Prostate gland (tissue), 2 donors: ENCODE measurements around the gene GREB1. TPM values are rescaled to one million over a fixed set of nuclear protein-coding genes. Genes with fewer than 3 reads are reported as not detected.
A peak's percentile ranks its signal among the peaks of the same experiment; 100 is the strongest.

Experiments
- DNase-seq: peaks from one replicate; pipeline ENCODE4 v3.0.0-alpha.2; 2019; ENCODE audit warnings: low spot score
- H3K27ac ChIP-seq, 2 donors: fragments of 200-600 bp; sonication (generic); 2 replicates each; pipeline ENCODE4 v1.5.1; 2017 to 2019
- H3K27me3 ChIP-seq: fragments of 200-600 bp; sonication (generic); replicated peaks from 2 replicates; pipeline ENCODE4 v1.5.1; 2019; ENCODE audit not compliant: insufficient read depth
- H3K36me3 ChIP-seq, 2 donors: fragments of 200-600 bp; sonication (generic); 1 replicate in 1 of 2; 2 replicates in 1 of 2; pipeline versions ENCODE4 v1.5.1 to v1.8.1; 2017 to 2019
- H3K4me1 ChIP-seq: fragments of 200-600 bp; sonication (generic); replicated peaks from 2 replicates; pipeline ENCODE4 v1.5.1; 2019
- H3K4me3 ChIP-seq, 2 donors: fragments of 200-600 bp; sonication (generic); 2 replicates each; pipeline ENCODE4 v1.5.1; 2017 to 2019
- H3K9me3 ChIP-seq: fragments of 200-600 bp; sonication (generic); 2 replicates; pipeline ENCODE4 v1.5.1; 2017
- POLR2A ChIP-seq: fragments of 450-650 bp; IDR thresholded peaks from one replicate; pipeline ENCODE4 v1.6.1; 2016; ENCODE audit warnings: antibody characterized with exemption, mild to moderate bottlenecking
- POLR2AphosphoS5 ChIP-seq: sonication (generic); formaldehyde crosslinking; IDR thresholded peaks from one replicate; pipeline ENCODE4 v1.6.1; 2017; ENCODE audit warnings: antibody characterized with exemption
- WGBS: methylation state at CpG from one replicate; pipeline ENCODE4 v1.1.5; 2018; 5-methylcytosine and 5-hydroxymethylcytosine counted together
- intact Hi-C: fragments of 100-400 bp; cut with DNase I; formaldehyde crosslinking; loops from one replicate; pipeline ENCODE4 v1.14.2; 2022
- total RNA-seq, 2 donors: library from RNA; depleted of rRNA; stranded (reverse); fragments of >200 nt; gene quantifications; one replicate each; pipeline ENCODE4 v1.1.0, GENCODE V29; 2016
- TF ChIP-seq, protein P1 (sequence below), 4 experiments: fragments of 200-600 bp in 2 of 4; fragments of 450-650 bp in 2 of 4; sonication (generic) in 2 of 4; IDR thresholded peaks; 1 replicate in 3 of 4; 2 replicates in 1 of 4; pipeline ENCODE4 v1.5.1; 2016 to 2019; ENCODE audit warnings: antibody characterized with exemption in 4 of 4, mild to moderate bottlenecking in 2 of 4, moderate library complexity in 2 of 4

GREB1 gene
- total RNA-seq, 2 donors from 2014 or later = 224 to 392 TPM

DNA sequence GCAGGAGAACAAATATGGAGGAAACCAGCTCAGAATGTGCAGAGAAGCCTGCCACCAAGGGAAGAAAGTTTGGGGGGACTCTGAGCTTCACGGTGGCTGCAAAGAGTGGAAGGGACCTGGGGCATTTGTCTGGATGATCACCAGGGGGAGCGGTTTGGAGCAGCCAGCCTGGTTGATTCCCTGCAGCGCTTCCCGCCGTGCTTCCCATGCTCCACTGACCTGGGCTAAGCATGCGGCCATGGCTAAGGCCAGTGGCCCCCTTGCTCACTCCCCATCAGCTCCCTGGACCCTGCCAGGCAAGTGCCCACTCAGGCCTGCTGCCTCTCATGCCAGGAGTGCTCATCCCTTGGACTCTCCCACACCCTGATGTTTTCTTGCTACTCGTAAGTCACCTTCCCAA, 109.1 kb downstream of the GREB1 start:
- H3K4me3 ChIP-seq = no peak overlapping the region
- WGBS = 82% methylated on average over 7 of the region's 7 CpGs
- DNase-seq = no peak
- TF ChIP-seq, protein P1, sequence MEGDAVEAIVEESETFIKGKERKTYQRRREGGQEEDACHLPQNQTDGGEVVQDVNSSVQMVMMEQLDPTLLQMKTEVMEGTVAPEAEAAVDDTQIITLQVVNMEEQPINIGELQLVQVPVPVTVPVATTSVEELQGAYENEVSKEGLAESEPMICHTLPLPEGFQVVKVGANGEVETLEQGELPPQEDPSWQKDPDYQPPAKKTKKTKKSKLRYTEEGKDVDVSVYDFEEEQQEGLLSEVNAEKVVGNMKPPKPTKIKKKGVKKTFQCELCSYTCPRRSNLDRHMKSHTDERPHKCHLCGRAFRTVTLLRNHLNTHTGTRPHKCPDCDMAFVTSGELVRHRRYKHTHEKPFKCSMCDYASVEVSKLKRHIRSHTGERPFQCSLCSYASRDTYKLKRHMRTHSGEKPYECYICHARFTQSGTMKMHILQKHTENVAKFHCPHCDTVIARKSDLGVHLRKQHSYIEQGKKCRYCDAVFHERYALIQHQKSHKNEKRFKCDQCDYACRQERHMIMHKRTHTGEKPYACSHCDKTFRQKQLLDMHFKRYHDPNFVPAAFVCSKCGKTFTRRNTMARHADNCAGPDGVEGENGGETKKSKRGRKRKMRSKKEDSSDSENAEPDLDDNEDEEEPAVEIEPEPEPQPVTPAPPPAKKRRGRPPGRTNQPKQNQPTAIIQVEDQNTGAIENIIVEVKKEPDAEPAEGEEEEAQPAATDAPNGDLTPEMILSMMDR (IDR thresholded peaks at IDR 0.05) = no peak
- TF ChIP-seq POLR2A = no peak
- TF ChIP-seq POLR2AphosphoS5 = no peak
- H3K9me3 ChIP-seq = no peaks in the 10 kb centered on the region
- intact Hi-C loops = no loop called here
- no peaks in the 10 kb centered on the region for H3K27me3 ChIP-seq
- H3K27ac ChIP-seq = no peak overlapping the region
- peaks cover 0 to 4% of the 10 kb centered on the region in 2 donors for H3K36me3 ChIP-seq
- no peaks in the 10 kb centered on the region for H3K4me1 ChIP-seq

DNA sequence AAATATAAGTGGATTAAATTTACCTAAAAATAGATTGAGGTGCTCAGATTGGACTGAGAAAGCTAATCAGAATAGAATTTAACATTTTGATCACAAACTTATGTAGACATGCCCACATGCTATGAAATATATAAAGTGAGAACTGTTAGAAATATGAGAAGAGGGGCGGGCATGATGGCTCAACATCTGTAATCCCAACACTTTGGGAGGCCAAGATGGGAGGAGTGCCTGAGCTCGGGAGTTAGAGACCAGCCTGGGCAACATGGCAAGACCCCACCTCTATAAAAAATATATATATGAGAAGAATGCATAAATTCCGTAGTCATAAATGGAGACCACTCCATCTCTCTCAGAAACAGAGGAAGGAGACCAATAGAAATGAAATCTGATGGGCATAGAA, 110.4 kb downstream of the GREB1 start:
- TF ChIP-seq, protein P1 (IDR thresholded peaks at IDR 0.05) = no peak
- TF ChIP-seq POLR2A (no peak), POLR2AphosphoS5 (no peak)
- no peak overlapping the region for H3K4me3 ChIP-seq
- DNase-seq = no peak
- H3K27me3 ChIP-seq = no peaks in the 10 kb centered on the region
- no peak overlapping the region for H3K27ac ChIP-seq
- H3K9me3 ChIP-seq = no peaks in the 10 kb centered on the region
- intact Hi-C loops = no loop called here
- H3K4me1 ChIP-seq = no peaks in the 10 kb centered on the region
- H3K36me3 ChIP-seq = peaks cover 0 to 4% of the 10 kb centered on the region in 2 donors
- WGBS = 90% methylated on average over 3 of the region's 3 CpGs

GRCh38 chr2:11646530-11646929, 112.7 kb downstream of the GREB1 start:
- intact Hi-C loops = no loop called here
- Histone ChIP-seq H3K36me3 (no peaks in the 10 kb centered on the region), H3K9me3 (no peaks in the 10 kb centered on the region), H3K4me1 (no peaks in the 10 kb centered on the region), H3K27ac (no peak overlapping the region), H3K27me3 (no peaks in the 10 kb centered on the region), H3K4me3 (no peak overlapping the region)
- 100% methylated on average over 3 of the region's 3 CpGs for WGBS
- DNase-seq = no peak
- TF ChIP-seq, protein P1 (IDR thresholded peaks at IDR 0.05) = no peak
- TF ChIP-seq POLR2A (no peak), POLR2AphosphoS5 (no peak)

DNA sequence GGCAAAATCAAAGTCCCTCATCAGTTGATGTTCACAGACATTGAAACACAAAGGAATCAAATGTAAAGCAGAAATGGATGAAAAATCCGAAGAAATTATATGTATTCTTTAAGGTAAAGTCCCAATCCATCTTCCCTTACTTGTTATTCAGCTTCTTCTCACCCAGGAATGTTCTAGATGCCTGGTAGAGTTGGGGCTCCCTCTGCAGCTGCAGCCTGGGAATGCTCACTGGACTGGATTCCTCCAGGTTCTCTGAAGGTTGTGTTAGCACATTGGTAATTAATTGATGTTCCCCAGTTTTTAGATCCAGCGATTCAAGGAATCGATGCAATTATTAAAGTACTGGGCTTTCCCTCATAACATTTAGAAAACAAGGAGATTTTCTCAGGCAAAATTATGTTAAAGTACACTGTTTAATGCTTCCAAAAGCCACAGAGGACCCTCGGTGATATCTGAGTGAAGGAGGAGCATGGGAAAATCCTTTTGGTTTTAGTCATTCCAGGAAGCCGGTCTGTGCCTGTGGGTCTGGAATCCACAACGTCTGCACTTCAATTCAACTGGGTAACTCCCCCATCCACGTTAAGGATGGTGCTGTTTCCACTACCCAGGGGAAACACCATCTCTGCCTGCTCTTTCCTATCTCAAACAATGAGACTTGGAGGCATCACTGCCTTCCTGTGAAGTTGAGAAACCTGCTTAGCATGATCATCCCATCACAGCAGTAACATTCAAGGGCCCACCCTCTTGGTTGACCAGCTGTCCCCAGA, 114.2 kb downstream of the GREB1 start:
- H3K9me3 ChIP-seq = no peaks in the 10 kb centered on the region
- intact Hi-C loops = no loop called here
- DNase-seq = no peak
- H3K4me3 ChIP-seq = no peak overlapping the region
- TF ChIP-seq POLR2AphosphoS5 = no peak
- TF ChIP-seq, protein P1 (IDR thresholded peaks at IDR 0.05) = peak in 1 of 4 experiments; percentile 5
- H3K27me3 ChIP-seq = no peaks in the 10 kb centered on the region
- H3K4me1 ChIP-seq = no peaks in the 10 kb centered on the region
- H3K36me3 ChIP-seq = no peaks in the 10 kb centered on the region
- 73% methylated on average over 7 of the region's 7 CpGs for WGBS
- H3K27ac ChIP-seq = no peak overlapping the region

DNA sequence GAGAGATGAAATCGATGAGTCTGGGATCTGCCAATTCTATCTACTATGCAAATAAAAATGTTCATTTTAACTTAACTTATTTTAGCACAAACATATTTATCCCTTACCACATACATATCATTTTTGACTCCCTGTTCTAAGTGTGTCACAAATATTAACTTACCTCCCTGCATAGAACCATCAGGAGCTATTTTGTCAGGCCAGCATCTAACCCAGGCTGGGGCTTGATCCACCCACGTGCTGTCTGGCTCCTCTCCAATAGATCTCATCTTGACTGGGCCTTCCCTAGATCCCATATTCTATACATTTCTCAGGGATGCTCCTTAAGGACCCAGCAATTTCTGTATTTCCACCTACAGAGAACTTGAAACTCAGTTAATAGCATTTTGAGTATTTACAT, 115.2 kb downstream of the GREB1 start:
- Histone ChIP-seq H3K36me3 (no peaks in the 10 kb centered on the region), H3K4me3 (no peak overlapping the region), H3K27ac (no peak overlapping the region), H3K27me3 (no peaks in the 10 kb centered on the region), H3K9me3 (no peaks in the 10 kb centered on the region), H3K4me1 (no peaks in the 10 kb centered on the region)
- DNase-seq = no peak
- intact Hi-C loops = no loop called here
- WGBS = 55% methylated on average over 2 of the region's 2 CpGs
- TF ChIP-seq POLR2A = no peak
- no peak for TF ChIP-seq POLR2AphosphoS5
- TF ChIP-seq, protein P1 (IDR thresholded peaks at IDR 0.05) = no peak
